Lower leg skin (tissue), 4 donors: Measurements from ENCODE around the gene ALDH1A3. TPM values are rescaled to one million over a fixed set of nuclear protein-coding genes. Genes with fewer than 3 reads are reported as not detected.

Source experiments
- DNase-seq, 2 donors: peaks; one replicate each; pipeline ENCODE4 v3.0.0-alpha.2; 2019; ENCODE audit warnings: low spot score in 2 of 2
- H3K4me3 ChIP-seq: fragments of 200-600 bp; sonication (generic); 2 replicates; pipeline ENCODE4 v1.5.1; 2017; ENCODE audit warnings: mild to moderate bottlenecking, low read depth; ENCODE audit not compliant: poor library complexity, severe bottlenecking
- POLR2A ChIP-seq, 2 donors: fragments of 450-650 bp; IDR thresholded peaks; one replicate each; pipeline ENCODE4 v1.6.1; 2016 to 2017; ENCODE audit warnings: antibody characterized with exemption in 2 of 2, mild to moderate bottlenecking in 1 of 2, moderate library complexity in 1 of 2
- WGBS, 2 donors: methylation state at CpG; one replicate each; pipeline ENCODE4 v1.1.5; 2018; 5-methylcytosine and 5-hydroxymethylcytosine counted together
- intact Hi-C: fragments of 100-400 bp; cut with DNase I; formaldehyde crosslinking; loops from one replicate; pipeline ENCODE4 v1.15.0; 2023; ENCODE audit warnings: low total_unique reads
- total RNA-seq, 4 donors: library from RNA; depleted of rRNA; stranded (reverse); fragments of >200 nt; gene quantifications; one replicate each; pipeline ENCODE4 v1.1.0, GENCODE V29; 2016
- TF ChIP-seq, protein P1 (sequence below), 3 donors: fragments of 450-650 bp; IDR thresholded peaks; one replicate each; pipeline ENCODE4 v1.5.1; 2016; ENCODE audit warnings: antibody characterized with exemption in 3 of 3, mild to moderate bottlenecking in 3 of 3, moderate library complexity in 2 of 3

ALDH1A3 gene
- total RNA-seq, 4 donors from 2014 or later, result 3.3 to 24.5 (median 8.7) TPM

DNA sequence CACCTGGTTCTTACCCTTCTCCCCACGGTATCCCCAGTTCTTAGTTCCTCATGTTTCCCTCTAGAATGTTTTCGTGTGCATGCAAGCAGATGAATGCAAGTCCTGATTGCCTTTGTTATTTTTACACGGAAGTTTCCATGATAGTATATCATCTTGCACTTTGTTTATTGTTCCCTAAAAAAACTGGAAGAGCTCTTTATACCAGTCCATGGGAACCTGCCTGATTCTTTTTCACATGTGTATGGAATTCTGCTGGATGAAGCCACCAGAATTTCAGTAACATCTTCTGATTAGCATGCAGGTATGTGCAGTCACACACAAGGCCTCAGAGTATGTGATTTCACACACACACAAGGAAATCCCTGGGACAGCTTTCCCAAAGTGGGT, 23.5 kb downstream of the ALDH1A3 start:
- TF ChIP-seq, protein P1, sequence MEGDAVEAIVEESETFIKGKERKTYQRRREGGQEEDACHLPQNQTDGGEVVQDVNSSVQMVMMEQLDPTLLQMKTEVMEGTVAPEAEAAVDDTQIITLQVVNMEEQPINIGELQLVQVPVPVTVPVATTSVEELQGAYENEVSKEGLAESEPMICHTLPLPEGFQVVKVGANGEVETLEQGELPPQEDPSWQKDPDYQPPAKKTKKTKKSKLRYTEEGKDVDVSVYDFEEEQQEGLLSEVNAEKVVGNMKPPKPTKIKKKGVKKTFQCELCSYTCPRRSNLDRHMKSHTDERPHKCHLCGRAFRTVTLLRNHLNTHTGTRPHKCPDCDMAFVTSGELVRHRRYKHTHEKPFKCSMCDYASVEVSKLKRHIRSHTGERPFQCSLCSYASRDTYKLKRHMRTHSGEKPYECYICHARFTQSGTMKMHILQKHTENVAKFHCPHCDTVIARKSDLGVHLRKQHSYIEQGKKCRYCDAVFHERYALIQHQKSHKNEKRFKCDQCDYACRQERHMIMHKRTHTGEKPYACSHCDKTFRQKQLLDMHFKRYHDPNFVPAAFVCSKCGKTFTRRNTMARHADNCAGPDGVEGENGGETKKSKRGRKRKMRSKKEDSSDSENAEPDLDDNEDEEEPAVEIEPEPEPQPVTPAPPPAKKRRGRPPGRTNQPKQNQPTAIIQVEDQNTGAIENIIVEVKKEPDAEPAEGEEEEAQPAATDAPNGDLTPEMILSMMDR (IDR thresholded peaks at IDR 0.05), result no peak
- TF ChIP-seq POLR2A (IDR thresholded peaks at IDR 0.05), result no peak
- intact Hi-C loops, result no loop called here
- DNase-seq, result peak in 1 of 2 donors; percentile 1
- no peak overlapping the region for H3K4me3 ChIP-seq
- 29 to 33% methylated on average over 3 of the region's 3 CpGs for WGBS, 2 donors

GRCh38 chr15:100905850-100906249, 26.2 kb downstream of the ALDH1A3 start:
- DNase-seq, result peak in 1 of 2 donors; percentile 76
- intact Hi-C loops, result no loop called here
- no peak for TF ChIP-seq POLR2A (IDR thresholded peaks at IDR 0.05)
- TF ChIP-seq, protein P1 (IDR thresholded peaks at IDR 0.05), result no peak
- H3K4me3 ChIP-seq, result no peak overlapping the region
- 57 to 66% methylated on average over 8 of the region's 8 CpGs for WGBS, 2 donors

DNA sequence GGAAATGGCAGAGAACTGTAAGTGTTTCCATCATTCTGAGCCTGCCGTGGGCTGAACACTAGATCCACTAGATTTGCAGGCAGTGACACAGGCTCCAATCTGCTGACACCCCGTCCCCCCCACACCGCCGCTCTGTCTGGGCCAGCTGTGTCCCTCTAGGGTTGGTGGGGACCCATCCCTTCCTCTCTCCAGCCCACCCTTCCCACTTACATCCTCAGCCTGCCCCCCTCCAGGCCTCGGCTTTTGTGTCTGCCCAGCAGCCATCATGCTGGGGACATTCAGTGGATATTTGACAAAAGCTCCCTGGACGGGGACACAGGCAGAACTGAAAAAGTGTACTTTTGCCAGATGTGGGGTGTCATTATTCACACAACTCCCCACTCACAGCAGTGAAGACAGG, 28.8 kb downstream of the ALDH1A3 start:
- WGBS, 2 donors, result 92 to 93% methylated on average over 6 of the region's 6 CpGs
- TF ChIP-seq, protein P1 (IDR thresholded peaks at IDR 0.05), result no peak
- no peak for TF ChIP-seq POLR2A (IDR thresholded peaks at IDR 0.05)
- intact Hi-C loops, result no loop called here
- peak in 1 of 2 donors; percentile 68 for DNase-seq
- no peak overlapping the region for H3K4me3 ChIP-seq

GRCh38 chr15:100909565-100909964, 29.9 kb downstream of the ALDH1A3 start:
- 65 to 73% methylated on average over 4 of the region's 4 CpGs for WGBS, 2 donors
- TF ChIP-seq, protein P1 (IDR thresholded peaks at IDR 0.05), result no peak
- no peak for TF ChIP-seq POLR2A (IDR thresholded peaks at IDR 0.05)
- intact Hi-C loops, result no loop called here

DNA sequence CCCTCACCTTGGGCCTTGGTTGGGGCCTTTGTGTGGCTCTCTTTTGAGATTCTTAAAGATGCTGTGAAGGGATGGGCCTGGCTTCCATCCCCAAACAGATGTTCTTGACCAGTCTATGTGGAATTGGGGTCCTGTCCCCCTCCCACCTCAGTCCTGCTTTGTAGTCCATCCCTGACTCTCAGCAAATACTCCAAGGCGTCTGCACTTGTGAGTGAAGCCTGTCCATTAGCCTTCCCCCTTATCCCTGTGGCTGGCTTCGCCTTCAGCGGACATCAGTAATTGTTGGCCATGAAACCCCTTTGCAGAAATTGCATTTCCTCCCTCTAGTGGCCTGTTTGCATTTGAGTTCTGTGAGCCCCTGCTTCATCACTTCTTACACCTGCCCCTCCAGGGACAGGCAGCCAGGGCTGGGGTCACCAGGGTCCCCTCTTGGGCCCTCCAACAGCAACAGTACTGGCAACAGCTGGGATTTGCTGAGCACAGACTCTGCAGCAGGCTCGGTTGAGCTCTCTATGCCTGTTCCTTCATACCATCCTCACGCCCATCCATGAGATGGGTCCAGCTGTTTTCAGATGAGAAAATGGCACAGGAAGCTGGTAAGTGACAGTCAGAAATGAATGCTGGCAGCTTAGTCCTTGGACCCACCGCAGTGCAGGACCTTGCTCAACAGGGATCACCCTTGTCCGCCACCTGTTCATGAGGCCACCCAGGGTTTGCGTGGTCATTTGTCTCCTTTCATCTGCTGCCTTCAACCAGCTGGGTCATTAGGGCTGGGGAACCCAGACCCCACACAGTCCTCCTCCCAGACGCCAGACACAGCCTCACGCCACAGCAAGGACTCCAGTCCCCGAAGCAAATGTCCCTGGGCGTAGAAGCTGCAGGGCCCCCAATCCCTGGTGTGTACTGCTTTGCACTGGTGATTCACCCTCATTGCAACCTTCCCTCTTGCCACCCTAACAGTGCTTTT, 30.6 kb downstream of the ALDH1A3 start:
- peak in 1 of 2 donors; percentile 69 for DNase-seq
- intact Hi-C loops, result no loop called here
- no peak for TF ChIP-seq POLR2A (IDR thresholded peaks at IDR 0.05)
- TF ChIP-seq, protein P1 (IDR thresholded peaks at IDR 0.05), result no peak
- no peak overlapping the region for H3K4me3 ChIP-seq
- 84 to 86% methylated on average over 12 of the region's 12 CpGs for WGBS, 2 donors

More at GRCh38 chr15:100909565-100909964, 29.9 kb downstream of the ALDH1A3 start:
- H3K4me3 ChIP-seq, result no peak overlapping the region
- peak in 1 of 2 donors; percentile 34 for DNase-seq
